HCT116 (cell line): Measurements from ENCODE around the gene GLTP. TPM values are rescaled to one million over a fixed set of nuclear protein-coding genes. Genes with fewer than 3 reads are reported as not detected.
A peak's percentile ranks its signal among the peaks of the same experiment; 100 is the strongest.

Experiments used
- ATAC-seq: fragments of 200-7000 bp; cut with Tn5 transposase; 2 replicates; pipeline ENCODE4 v1.9.1; 2020; ENCODE audit warnings: mild to moderate bottlenecking, moderate library complexity
- BruUV-seq: library from RNA; stranded (reverse); fragments of 400-500 nt; replicated peaks from 2 replicates; lab custom pipeline; 2021; lab: Mats Ljungman, UMichigan
- CTCF ChIA-PET: fragments of 300-600 bp; sonication (Branson Sonifier 250); formaldehyde crosslinking; loops from one replicate; lab custom pipeline; 2021; ENCODE audit warnings: antibody characterized with exemption; lab: Charles Lee
- POLR2A ChIA-PET: fragments of 300-600, 350-600 bp; sonication (Branson Sonifier 250); formaldehyde crosslinking; loops from one replicate; lab custom pipeline; 2021; ENCODE audit warnings: antibody characterized with exemption; lab: Charles Lee
- RAD21 ChIA-PET, 2 experiments: fragments of 300-600 bp; sonication (Branson Sonifier 250); formaldehyde crosslinking; loops; one replicate each; lab custom pipeline; 2023; ENCODE audit warnings: low total read pairs in 2 of 2; ENCODE audit not compliant: uncharacterized antibody in 2 of 2, unreplicated experiment in 2 of 2, low non-redundant PET in 1 of 2; lab: Charles Lee
- DNase-seq: peaks from one replicate; pipeline ENCODE4 v3.0.0-alpha.2; 2010; ENCODE audit warnings: low read depth, low spot score
- H2AFZ ChIP-seq: fragments of 200-600 bp; shearing (Covaris generic), sonication (generic); 2 replicates; pipeline ENCODE4 v1.6.1; 2017; ENCODE audit warnings: low read depth, mixed run types, mixed read lengths, antibody characterized with exemption, low read length; ENCODE audit not compliant: poor library complexity, severe bottlenecking
- H3K27ac ChIP-seq: 2 replicates; pipeline ENCODE4 v1.5.1; 2012; ENCODE audit warnings: low read depth, low read length
- H3K27me3 ChIP-seq: fragments of 200-600 bp; sonication (generic); 2 replicates; pipeline ENCODE4 v1.6.1; 2016; ENCODE audit warnings: mixed run types, low read length, mixed read lengths; ENCODE audit not compliant: insufficient read depth
- H3K36me3 ChIP-seq, 2 experiments: fragments of 200-500 bp in 1 of 2; fragments of 200-600 bp in 1 of 2; sonication (Bioruptor generic) in 1 of 2; sonication (generic) in 1 of 2; 2 replicates each; pipeline versions ENCODE4 v1.5.1 to v1.6.1; 2014 to 2016; ENCODE audit warnings: low read length in 2 of 2, inconsistent platforms in 1 of 2, mixed read lengths in 1 of 2, mixed run types in 1 of 2; ENCODE audit not compliant: insufficient read depth in 2 of 2, control insufficient read depth in 1 of 2
- H3K4me1 ChIP-seq, 2 experiments: fragments of 200-600 bp in 1 of 2; sonication (generic) in 1 of 2; 2 replicates each; pipeline versions ENCODE4 v1.5.1 to v1.6.1; 2012 to 2017; ENCODE audit warnings: low read length in 2 of 2, inconsistent platforms in 1 of 2, mild to moderate bottlenecking in 1 of 2, mixed read lengths in 1 of 2, mixed run types in 1 of 2, moderate library complexity in 1 of 2; ENCODE audit not compliant: insufficient read depth in 2 of 2, control insufficient read depth in 1 of 2
- H3K4me2 ChIP-seq: fragments of 200-600 bp; sonication (generic); 2 replicates; pipeline ENCODE4 v1.6.1; 2017; ENCODE audit warnings: mixed run types, low read length, mixed read lengths
- H3K4me3 ChIP-seq, 2 experiments: fragments of 200-600 bp in 1 of 2; sonication (generic) in 1 of 2; replicated peaks in 1 of 2; 2 replicates each; pipeline ENCODE4 v1.5.1; 2011 to 2016; ENCODE audit warnings: low read length in 2 of 2, control low read depth in 1 of 2, low read depth in 1 of 2, mild to moderate bottlenecking in 1 of 2, mixed read lengths in 1 of 2, mixed run types in 1 of 2
- H3K79me2 ChIP-seq: fragments of 200-600 bp; sonication (generic); 2 replicates; pipeline ENCODE4 v1.6.1; 2017; ENCODE audit warnings: mild to moderate bottlenecking, mixed run types, low read length, moderate library complexity, mixed read lengths; ENCODE audit not compliant: insufficient read depth
- H3K9ac ChIP-seq: fragments of 200-600 bp; sonication (generic); 2 replicates; pipeline ENCODE4 v1.6.1; 2016; ENCODE audit warnings: low read length, mixed read lengths
- H3K9me2 ChIP-seq: fragments of 200-600 bp; sonication (generic), shearing (Covaris generic); 2 replicates; pipeline ENCODE4 v1.6.1; 2017; ENCODE audit warnings: mixed run types, mild to moderate bottlenecking, moderate library complexity; ENCODE audit not compliant: insufficient read depth
- H3K9me3 ChIP-seq, 2 experiments: fragments of 200-500 bp in 1 of 2; fragments of 200-600 bp in 1 of 2; sonication (Bioruptor generic) in 1 of 2; sonication (generic) in 1 of 2; 2 replicates each; pipeline ENCODE4 v1.6.1; 2014 to 2017; ENCODE audit warnings: low read length in 2 of 2, mixed read lengths in 2 of 2, inconsistent platforms in 1 of 2, low read depth in 1 of 2, mild to moderate bottlenecking in 1 of 2, mixed run types in 1 of 2, moderate library complexity in 1 of 2; ENCODE audit not compliant: control insufficient read depth in 1 of 2, insufficient read depth in 1 of 2
- H4K20me1 ChIP-seq: fragments of 200-600 bp; sonication (generic), shearing (Covaris generic); 2 replicates; pipeline ENCODE4 v1.6.1; 2017; ENCODE audit warnings: mixed run types, mild to moderate bottlenecking, moderate library complexity; ENCODE audit not compliant: insufficient read depth
- CEBPB ChIP-seq: IDR thresholded peaks from 2 replicates; pipeline ENCODE4 v1.6.1; 2012; ENCODE audit warnings: low read depth
- CTCF ChIP-seq, 3 experiments: fragments of 200-600 bp in 1 of 3; sonication (generic) in 1 of 3; IDR thresholded peaks in 2 of 3; conservative IDR thresholded peaks in 1 of 3; 2 replicates each; pipeline ENCODE4 v1.5.1; 2012 to 2017; ENCODE audit warnings: low read depth in 2 of 3, low read length in 2 of 3, antibody characterized with exemption in 1 of 3, borderline replicate concordance in 1 of 3, control low read depth in 1 of 3, mild to moderate bottlenecking in 1 of 3, mixed read lengths in 1 of 3, mixed run types in 1 of 3, moderate library complexity in 1 of 3; ENCODE audit not compliant: insufficient read depth in 1 of 3
- JUND ChIP-seq: IDR thresholded peaks from 2 replicates; pipeline ENCODE4 v1.6.1; 2012
- MAX ChIP-seq: IDR thresholded peaks from 2 replicates; pipeline ENCODE4 v1.6.1; 2012
- POLR2AphosphoS5 ChIP-seq: IDR thresholded peaks from 2 replicates; pipeline ENCODE4 v1.6.1; 2011; ENCODE audit warnings: mild to moderate bottlenecking, low read depth, low read length, moderate library complexity
- REST ChIP-seq: IDR thresholded peaks from 2 replicates; pipeline ENCODE4 v1.6.1; 2012; ENCODE audit warnings: low read depth
- SP1 ChIP-seq: IDR thresholded peaks from 2 replicates; pipeline ENCODE4 v1.6.1; 2012; ENCODE audit warnings: low read depth
- TCF7L2 ChIP-seq: IDR thresholded peaks from 2 replicates; pipeline ENCODE4 v1.7.0; 2011; ENCODE audit warnings: borderline replicate concordance, inconsistent platforms; ENCODE audit not compliant: insufficient read depth, insufficient read length; ENCODE audit errors: extremely low read depth
- YY1 ChIP-seq: IDR thresholded peaks from 2 replicates; pipeline ENCODE4 v1.6.1; 2011; ENCODE audit warnings: low read length, low read depth, moderate library complexity, mild to moderate bottlenecking; ENCODE audit not compliant: insufficient replicate concordance; ENCODE audit errors: extremely low read depth
- intact Hi-C: fragments of 100-400 bp; cut with micrococcal nuclease; formaldehyde crosslinking; loops from 2 replicates; pipeline ENCODE4 v1.10.0; 2022
- total RNA-seq: library from RNA; stranded (reverse); gene quantifications from one replicate; pipeline ENCODE4 v1.2.1, GENCODE V29; 2021; ENCODE audit not compliant: unreplicated experiment

The GLTP gene
- total RNA-seq, 1 experiment from 2014 or later, result 26.6 TPM

- TF ChIP-seq SP1, result no peak
- no peak for TF ChIP-seq YY1
- TF ChIP-seq POLR2AphosphoS5, result no peak
- no peak for TF ChIP-seq JUND
- TF ChIP-seq, all 23 proteins: peak for 0
These were observed 61.3 kb downstream of the GLTP start (continued) for GRCh38 chr12:109818905-109819500.

- BruUV-seq, result no TSS peak
- RAD21 ChIA-PET, result no interaction called here
These were observed 62.1 kb downstream of the GLTP start for GRCh38 chr12:109818253-109818652.

GRCh38 chr12:109817627-109818231, 62.6 kb downstream of the GLTP start:
- Histone ChIP-seq H3K79me2 (no peaks in the 10 kb centered on the region), H3K4me3 (no peak overlapping the region), H3K4me1 (peaks cover 6 to 26% of the 10 kb centered on the region in 2 experiments; a peak in 3 of 4 replicates), H3K9me3 (no peaks in the 10 kb centered on the region; a peak in 1 of 4 replicates), H3K4me2 (no peak overlapping the region), H3K9ac (no peak overlapping the region), H2AFZ (no peak overlapping the region), H3K36me3 (no peaks in the 10 kb centered on the region), H3K27ac (no peak overlapping the region), H3K27me3 (no peaks in the 10 kb centered on the region), H3K9me2 (no peaks in the 10 kb centered on the region), H4K20me1 (no peaks in the 10 kb centered on the region)
- ChIA-PET CTCF (no interaction called here), RAD21 (no interaction called here), POLR2A (no interaction called here)
- no TSS peak for BruUV-seq
- DNase-seq, result no peak
- ATAC-seq, result 0 out of 2 replicates have a peak, but pooled peaks have one; percentile 38
- intact Hi-C loops, result no loop called here
- TF ChIP-seq REST, result no peak
- TF ChIP-seq CTCF (IDR thresholded peaks at IDR 0.05 in 2 of 3, conservative IDR thresholded peaks at IDR 0.05 in 1 of 3; ENCODE audit: borderline replicate concordance in 1 of 3, insufficient read depth in 1 of 3, low read depth in 2 of 3, low read length in 2 of 3), result no peak
- TF ChIP-seq CEBPB, result no peak
- no peak for TF ChIP-seq MAX
- TF ChIP-seq TCF7L2, result no peak

More at GRCh38 chr12:109818253-109818652, 62.1 kb downstream of the GLTP start:
- Histone ChIP-seq H3K4me2 (no peak overlapping the region), H3K27ac (no peak overlapping the region), H4K20me1 (no peaks in the 10 kb centered on the region), H3K36me3 (no peaks in the 10 kb centered on the region), H3K4me3 (no peak overlapping the region), H2AFZ (no peak overlapping the region), H3K9ac (no peak overlapping the region), H3K4me1 (peaks cover 9 to 31% of the 10 kb centered on the region in 2 experiments; a peak in 3 of 4 replicates), H3K27me3 (no peaks in the 10 kb centered on the region), H3K79me2 (no peaks in the 10 kb centered on the region), H3K9me2 (no peaks in the 10 kb centered on the region), H3K9me3 (no peaks in the 10 kb centered on the region; a peak in 1 of 4 replicates)
- intact Hi-C loops, result no loop called here
- DNase-seq, result no peak
- TF ChIP-seq MAX, result no peak
- POLR2A ChIA-PET, result no interaction called here
- no peak for ATAC-seq
- CTCF ChIA-PET, result no interaction called here
